Mesendoderm (in vitro differentiated cells): Measurements from ENCODE around the gene FAM168A.

Experiments
- DNase-seq: peaks from one replicate; pipeline ENCODE4 v3.0.0; 2013
- H2AK5ac ChIP-seq: 2 replicates; pipeline ENCODE4 v1.6.1; 2013; ENCODE audit warnings: low read length, inconsistent platforms
- H2BK120ac ChIP-seq: 2 replicates; pipeline ENCODE4 v1.6.1; 2013; ENCODE audit warnings: low read depth, mild to moderate bottlenecking, low read length, moderate library complexity, mixed read lengths
- H2BK15ac ChIP-seq: replicated peaks from 2 replicates; pipeline ENCODE4 v1.6.1; 2013; ENCODE audit warnings: low read depth, mild to moderate bottlenecking, moderate library complexity
- H2BK5ac ChIP-seq: 2 replicates; pipeline ENCODE4 v1.6.1; 2013; ENCODE audit warnings: low read length, inconsistent platforms
- H3K18ac ChIP-seq: 2 replicates; pipeline ENCODE4 v1.6.1; 2013; ENCODE audit warnings: mild to moderate bottlenecking, low read length, mixed read lengths
- H3K23ac ChIP-seq: one replicate; pipeline ENCODE4 v1.6.1; 2013; ENCODE audit warnings: low read length
- H3K27ac ChIP-seq: 2 replicates; pipeline ENCODE4 v1.5.1; 2013; ENCODE audit warnings: low read depth, mild to moderate bottlenecking, inconsistent platforms, low read length, moderate library complexity
- H3K27me3 ChIP-seq: 2 replicates; pipeline ENCODE4 v1.6.1; 2013; ENCODE audit warnings: low read length, control low read depth, mild to moderate bottlenecking, inconsistent platforms; ENCODE audit not compliant: insufficient read depth, poor library complexity
- H3K36me3 ChIP-seq: 2 replicates; pipeline ENCODE4 v1.6.1; 2013; ENCODE audit warnings: low read length, inconsistent platforms; ENCODE audit not compliant: control insufficient read depth, insufficient read depth
- H3K4ac ChIP-seq: one replicate; pipeline ENCODE4 v1.6.1; 2013; ENCODE audit warnings: low read depth, mild to moderate bottlenecking, low read length, moderate library complexity
- H3K4me1 ChIP-seq: 2 replicates; pipeline ENCODE4 v1.6.1; 2013; ENCODE audit warnings: low read depth, low read length, inconsistent platforms; ENCODE audit not compliant: control insufficient read depth
- H3K4me2 ChIP-seq: 2 replicates; pipeline ENCODE4 v1.6.1; 2013; ENCODE audit warnings: low read length
- H3K4me3 ChIP-seq: 2 replicates; pipeline ENCODE4 v1.5.1; 2013; ENCODE audit warnings: mild to moderate bottlenecking, low read length
- H3K56ac ChIP-seq: one replicate; pipeline ENCODE4 v1.6.1; 2013; ENCODE audit warnings: low read length
- H3K79me1 ChIP-seq: 2 replicates; pipeline ENCODE4 v1.6.1; 2013; ENCODE audit warnings: low read length, inconsistent platforms
- H3K79me2 ChIP-seq: 2 replicates; pipeline ENCODE4 v1.6.1; 2013; ENCODE audit warnings: mild to moderate bottlenecking, low read length; ENCODE audit not compliant: control insufficient read depth, insufficient read depth
- H3K9ac ChIP-seq: 2 replicates; pipeline ENCODE4 v1.6.1; 2013; ENCODE audit warnings: low read length, inconsistent platforms
- H4K5ac ChIP-seq: one replicate; pipeline ENCODE4 v1.6.1; 2013; ENCODE audit warnings: low read length
- H4K8ac ChIP-seq: one replicate; pipeline ENCODE4 v1.6.1; 2013; ENCODE audit warnings: low read depth, mild to moderate bottlenecking, control low read depth, low read length, moderate library complexity
- WGBS: extraction: QIAGEN DNeasy Blood & Tissue Kit; methylation state at CpG from one replicate; pipeline ENCODE4 v1.1.7; 2013; ENCODE audit warnings: low lambda C conversion rate, missing lambda C conversion rate; ENCODE audit not compliant: insufficient coverage; ENCODE audit errors: extremely low coverage; 5-methylcytosine and 5-hydroxymethylcytosine counted together

Gene FAM168A

DNA sequence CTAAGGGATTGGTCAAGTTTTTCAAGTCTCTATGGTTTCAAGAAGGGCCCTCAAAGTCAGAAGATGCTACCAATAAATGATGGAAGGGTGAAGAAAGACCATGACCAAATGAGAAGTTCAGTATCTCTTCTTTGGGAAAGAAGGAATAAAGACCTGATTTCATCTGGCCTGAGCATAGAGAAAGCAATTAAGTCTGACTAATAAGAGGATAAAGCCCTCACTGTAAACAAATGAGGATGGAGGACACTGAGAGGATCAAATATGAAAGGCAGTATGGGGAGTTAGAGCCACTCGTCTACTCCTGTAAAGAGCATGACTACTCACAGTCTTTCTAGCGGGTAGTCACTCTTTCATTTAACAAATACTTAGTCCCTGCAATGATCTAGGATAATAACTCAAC is 44.6 kb downstream of the FAM168A start:
- Histone ChIP-seq H4K8ac (no peak overlapping the region), H2BK120ac (no peak overlapping the region), H3K36me3 (no peaks in the 10 kb centered on the region), H3K27me3 (no peaks in the 10 kb centered on the region), H3K4me2 (no peak overlapping the region), H3K9ac (no peak overlapping the region), H3K23ac (no peak overlapping the region), H2BK5ac (no peak overlapping the region), H3K79me1 (peaks cover 2% of the 10 kb centered on the region), H2AK5ac (no peak overlapping the region), H3K4me1 (no peaks in the 10 kb centered on the region), H3K18ac (no peak overlapping the region), H3K79me2 (no peaks in the 10 kb centered on the region), H3K27ac (no peak overlapping the region), H2BK15ac (no peak overlapping the region), H3K4ac (no peak overlapping the region), H3K56ac (no peak overlapping the region), H3K4me3 (no peak overlapping the region), H4K5ac (no peak overlapping the region)
- no peak for DNase-seq
- WGBS = no CpG with 5 or more reads among the region's 2 CpGs

DNA sequence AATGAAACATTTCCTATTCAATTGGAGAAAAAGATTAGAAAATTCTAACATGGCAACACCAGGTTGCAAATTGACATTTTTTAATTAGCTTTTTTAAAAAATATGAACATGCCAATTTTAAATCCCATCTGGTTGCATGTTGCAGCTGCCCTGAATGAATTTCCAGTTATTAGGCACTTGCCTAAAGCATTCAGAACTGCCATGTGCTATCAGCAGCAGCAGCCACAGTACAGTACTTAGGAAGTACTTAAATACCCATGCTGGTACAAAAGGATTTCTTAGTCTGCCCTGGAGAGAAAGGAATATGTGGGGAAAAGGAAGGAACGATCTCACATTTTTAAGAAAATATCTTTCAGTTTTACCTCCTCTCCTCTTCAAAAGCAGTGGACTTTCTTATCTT is 46.2 kb downstream of the FAM168A start:
- Histone ChIP-seq H3K4me2 (no peak overlapping the region), H4K5ac (no peak overlapping the region), H3K27me3 (no peaks in the 10 kb centered on the region), H2AK5ac (no peak overlapping the region), H3K9ac (no peak overlapping the region), H3K23ac (no peak overlapping the region), H3K4me1 (no peaks in the 10 kb centered on the region), H2BK15ac (no peak overlapping the region), H3K56ac (no peak overlapping the region), H2BK5ac (no peak overlapping the region), H3K4ac (no peak overlapping the region), H3K79me2 (no peaks in the 10 kb centered on the region), H3K36me3 (no peaks in the 10 kb centered on the region), H3K79me1 (peaks cover 2% of the 10 kb centered on the region), H3K27ac (no peak overlapping the region), H4K8ac (no peak overlapping the region), H2BK120ac (no peak overlapping the region), H3K4me3 (no peak overlapping the region), H3K18ac (no peak overlapping the region)
- no peak for DNase-seq
- WGBS = no CpG with 5 or more reads among the region's 1 CpG

DNA sequence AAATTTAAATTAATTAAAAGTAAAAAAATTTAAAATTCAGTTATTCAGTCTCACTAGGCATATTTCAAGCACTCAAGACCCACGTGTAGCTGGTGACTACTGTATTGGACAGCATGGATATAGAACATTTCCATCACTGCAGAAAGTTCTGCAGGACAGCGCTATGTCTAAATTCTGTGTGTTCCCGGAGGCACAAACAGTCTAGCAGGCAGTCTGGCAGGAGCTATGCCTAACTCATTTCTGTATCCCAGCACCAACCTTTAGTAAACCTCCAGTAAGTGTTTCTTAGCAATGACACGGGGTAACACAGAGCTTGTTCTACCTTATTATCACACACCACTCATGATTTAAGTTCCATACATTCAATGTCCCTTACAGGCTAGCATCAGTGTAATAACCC is 48.5 kb downstream of the FAM168A start:
- no CpG with 5 or more reads among the region's 4 CpGs for WGBS
- H4K8ac ChIP-seq = no peak overlapping the region

DNA sequence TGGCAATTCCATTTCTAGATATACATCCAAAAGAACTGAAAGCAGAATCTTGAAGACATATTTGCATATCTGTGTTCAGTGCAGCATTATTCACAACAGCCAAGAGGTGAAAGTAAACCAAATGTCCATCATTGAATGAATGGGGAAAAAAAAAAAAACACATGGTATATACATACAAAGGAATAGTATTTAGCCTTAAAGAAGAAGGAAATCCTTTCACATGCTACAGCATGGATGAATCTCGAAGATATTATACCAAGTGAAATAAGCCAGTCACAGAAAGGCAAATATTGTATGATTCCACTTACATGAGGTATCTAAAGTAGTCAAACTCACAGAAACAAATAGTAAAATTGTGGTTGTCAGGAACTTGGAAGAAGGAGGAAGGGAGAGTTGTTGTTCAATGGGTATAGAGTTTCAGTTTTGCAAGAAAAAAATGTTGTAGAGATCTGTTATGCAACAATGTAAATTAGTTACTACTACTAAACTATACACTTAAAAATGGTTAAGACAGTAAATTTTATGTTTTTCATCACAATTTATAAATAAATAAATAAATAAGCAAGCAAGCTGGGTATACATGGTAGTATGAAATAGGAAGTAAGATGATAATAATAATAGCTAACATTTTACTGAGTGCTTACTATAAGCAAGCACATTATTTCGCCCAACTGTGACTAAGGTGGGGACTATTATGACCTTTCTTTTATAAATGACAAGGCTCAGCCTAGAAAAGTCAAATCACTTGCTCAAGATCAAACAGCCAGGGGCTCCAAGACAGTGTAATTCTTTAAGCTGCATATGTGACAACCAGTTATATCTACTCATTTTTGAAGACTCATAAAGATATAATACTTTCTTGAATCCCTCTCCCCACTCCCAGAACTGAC is 50.0 kb downstream of the FAM168A start:
- H3K27me3 ChIP-seq = no peaks in the 10 kb centered on the region

More for the DNA sequence above, 48.5 kb downstream of the FAM168A start:
- no peak for DNase-seq
- Histone ChIP-seq H3K79me1 (no peaks in the 10 kb centered on the region), H4K5ac (no peak overlapping the region), H3K4ac (no peak overlapping the region), H2BK15ac (no peak overlapping the region), H3K18ac (no peak overlapping the region), H3K4me3 (no peak overlapping the region), H3K27me3 (no peaks in the 10 kb centered on the region), H3K4me1 (no peaks in the 10 kb centered on the region), H3K56ac (no peak overlapping the region), H3K23ac (no peak overlapping the region), H3K36me3 (no peaks in the 10 kb centered on the region), H3K27ac (no peak overlapping the region), H2BK120ac (no peak overlapping the region), H2AK5ac (no peak overlapping the region), H3K79me2 (no peaks in the 10 kb centered on the region), H3K9ac (no peak overlapping the region), H3K4me2 (no peak overlapping the region), H2BK5ac (no peak overlapping the region)

GRCh38 chr11:73542175-73542574 is 55.7 kb downstream of the FAM168A start:
- H3K36me3 ChIP-seq = no peaks in the 10 kb centered on the region
- no peak overlapping the region for H3K4me3 ChIP-seq
- no peak overlapping the region for H3K23ac ChIP-seq
- no peak overlapping the region for H3K27ac ChIP-seq
- H3K4me1 ChIP-seq = peaks cover 5% of the 10 kb centered on the region
- H4K5ac ChIP-seq = no peak overlapping the region
- H3K79me2 ChIP-seq = no peaks in the 10 kb centered on the region
- no peak overlapping the region for H2BK15ac ChIP-seq
- H3K27me3 ChIP-seq = no peaks in the 10 kb centered on the region
- H2AK5ac ChIP-seq = no peak overlapping the region
- WGBS = 100% methylated on average over 1 of the region's 1 CpG
- no peak overlapping the region for H2BK120ac ChIP-seq
- no peak overlapping the region for H2BK5ac ChIP-seq
- H4K8ac ChIP-seq = no peak overlapping the region
- no peak overlapping the region for H3K4me2 ChIP-seq
- H3K56ac ChIP-seq = no peak overlapping the region
- H3K18ac ChIP-seq = no peak overlapping the region
- no peak overlapping the region for H3K9ac ChIP-seq
- no peak for DNase-seq
- H3K4ac ChIP-seq = no peak overlapping the region
- H3K79me1 ChIP-seq = no peaks in the 10 kb centered on the region

More for the DNA sequence above, 50.0 kb downstream of the FAM168A start:
- no peak overlapping the region for H4K8ac ChIP-seq
- no peak overlapping the region for H3K23ac ChIP-seq
- H3K4me2 ChIP-seq = no peak overlapping the region
- no peak overlapping the region for H2AK5ac ChIP-seq
- H2BK120ac ChIP-seq = no peak overlapping the region
- no peak overlapping the region for H3K4me3 ChIP-seq
- no peak overlapping the region for H4K5ac ChIP-seq
- H3K79me2 ChIP-seq = no peaks in the 10 kb centered on the region
- H3K4me1 ChIP-seq = no peaks in the 10 kb centered on the region
- no peak overlapping the region for H3K18ac ChIP-seq
- H3K9ac ChIP-seq = no peak overlapping the region
- no peaks in the 10 kb centered on the region for H3K36me3 ChIP-seq
- H2BK15ac ChIP-seq = no peak overlapping the region
- H2BK5ac ChIP-seq = no peak overlapping the region
- WGBS = no CpG with 5 or more reads among the region's 2 CpGs
- no peaks in the 10 kb centered on the region for H3K79me1 ChIP-seq
- H3K56ac ChIP-seq = no peak overlapping the region
- no peak overlapping the region for H3K27ac ChIP-seq
- DNase-seq = no peak
- no peak overlapping the region for H3K4ac ChIP-seq
